Activated T-helper 1 cell treated with anti-CD3 and anti-CD28 coated beads, Interleukin-12 subunit alpha, Interleukin-12 subunit beta, Interleukin-2, Interleukin-4 antibody, amounts not matched to agents 30 ng/mL and 10 ng/mL and 1 ng/mL, durations not matched to agents 14 hours and 24 hours and 36 hours (primary cell): ENCODE measurements around the gene SDK2. TPM values are rescaled to one million over a fixed set of nuclear protein-coding genes. Genes with fewer than 3 reads are reported as not detected.

ENCODE experiments used
- DNase-seq: peaks from one replicate; pipeline ENCODE4 v3.0.0; 2021; ENCODE audit warnings: low spot score
- H3K27ac Mint-ChIP-seq: one replicate; pipeline ENCODE4 v1.8.0; 2021; ENCODE audit warnings: mild to moderate bottlenecking, mixed read lengths
- H3K27me3 Mint-ChIP-seq: one replicate; pipeline ENCODE4 v1.8.0; 2022; ENCODE audit warnings: mild to moderate bottlenecking, moderate library complexity, mixed read lengths; ENCODE audit not compliant: insufficient read depth
- H3K36me3 Mint-ChIP-seq: one replicate; pipeline ENCODE4 v1.8.0; 2021; ENCODE audit warnings: low read depth, mixed read lengths
- H3K4me1 Mint-ChIP-seq: one replicate; pipeline ENCODE4 v1.8.0; 2021; ENCODE audit warnings: low read depth, mixed read lengths
- H3K4me3 Mint-ChIP-seq: one replicate; pipeline ENCODE4 v1.8.0; 2021; ENCODE audit warnings: mild to moderate bottlenecking, moderate library complexity, mixed read lengths
- H3K9me3 Mint-ChIP-seq: one replicate; pipeline ENCODE4 v1.8.0; 2021; ENCODE audit warnings: mixed read lengths
- intact Hi-C: fragments of 100-400 bp; cut with micrococcal nuclease; formaldehyde crosslinking; loops from one replicate; pipeline ENCODE4 v1.15.1; 2024
- total RNA-seq: library from RNA; stranded (reverse); gene quantifications from 2 replicates; pipeline ENCODE4 v1.2.3, GENCODE V29; 2022

Gene SDK2
- total RNA-seq, 1 donor from 2014 or later, result 0.44 TPM

DNA sequence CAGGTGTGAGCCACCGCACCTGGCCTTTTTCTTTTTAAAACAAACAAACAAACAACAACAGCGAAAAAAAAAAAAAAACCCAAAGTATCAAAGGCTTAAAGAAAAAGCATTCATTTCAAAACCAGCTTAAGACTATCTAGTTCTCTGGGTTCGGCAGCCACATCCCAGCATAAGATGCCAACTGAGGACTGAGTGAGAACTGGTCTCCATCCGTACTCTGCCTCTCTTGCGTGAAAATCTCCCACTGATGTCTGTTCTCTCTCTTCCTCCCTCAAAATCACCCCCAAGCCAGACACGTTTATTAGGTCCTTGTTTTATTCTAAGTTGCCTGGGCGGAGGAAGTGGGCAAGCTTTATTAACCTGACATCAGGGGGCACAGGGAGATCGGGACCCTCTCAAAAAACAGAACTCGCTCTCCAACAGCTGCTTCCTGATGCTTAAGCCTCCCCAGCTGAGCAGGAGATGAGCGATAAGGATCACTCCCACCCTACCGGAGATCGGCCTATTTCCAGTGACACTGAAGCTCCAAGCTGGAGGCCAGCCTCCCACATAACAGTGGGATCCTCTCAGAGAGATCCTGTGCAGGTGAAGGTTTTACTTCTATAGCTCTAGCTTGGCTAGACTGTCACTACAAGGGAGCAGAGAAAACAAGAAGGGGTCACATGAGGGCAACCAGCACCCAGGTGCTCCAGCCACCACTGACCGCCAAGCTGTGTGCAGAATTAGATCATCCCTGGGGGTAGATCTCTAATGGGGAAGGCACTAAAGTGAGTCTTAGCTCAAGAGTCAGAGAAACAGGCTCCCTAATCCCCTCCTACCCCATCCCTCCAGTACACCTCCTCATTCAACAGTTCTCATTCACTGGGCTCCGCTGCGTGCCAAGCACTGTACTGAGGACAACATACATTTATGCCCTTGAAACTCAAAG is 346.0 kb downstream of the SDK2 start:
- H3K4me3 Mint-ChIP-seq, result no peak overlapping the region
- H3K27me3 Mint-ChIP-seq, result peaks cover 2% of the 10 kb centered on the region
- no peak for DNase-seq
- H3K9me3 Mint-ChIP-seq, result no peaks in the 10 kb centered on the region
- no peaks in the 10 kb centered on the region for H3K4me1 Mint-ChIP-seq
- no peaks in the 10 kb centered on the region for H3K36me3 Mint-ChIP-seq
- intact Hi-C loops, result no loop called here
- H3K27ac Mint-ChIP-seq, result no peak overlapping the region

DNA sequence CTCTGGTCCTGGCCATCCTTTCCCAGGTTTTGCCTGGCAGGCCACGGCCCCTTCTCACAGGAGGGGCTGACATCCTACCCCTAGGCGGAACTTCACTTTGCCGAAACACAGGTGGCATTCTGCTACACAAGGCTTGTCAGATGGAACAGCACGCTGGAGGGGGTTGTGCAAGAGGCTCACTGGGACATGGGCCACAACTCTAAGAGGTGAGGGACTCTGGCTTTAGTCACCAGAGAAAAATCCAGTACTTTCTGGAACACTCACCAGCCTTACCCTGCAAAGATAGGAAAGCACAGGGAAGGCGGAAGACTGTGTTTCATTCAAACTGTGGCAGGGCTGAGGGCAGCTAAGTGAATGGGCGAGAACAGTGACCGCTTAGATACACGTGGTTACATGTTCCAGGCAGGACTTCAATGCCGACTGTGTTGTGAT is 350.7 kb downstream of the SDK2 start:
- no peak overlapping the region for H3K4me3 Mint-ChIP-seq
- H3K4me1 Mint-ChIP-seq, result peaks cover 16% of the 10 kb centered on the region
- no peak for DNase-seq
- no peaks in the 10 kb centered on the region for H3K36me3 Mint-ChIP-seq
- H3K9me3 Mint-ChIP-seq, result no peaks in the 10 kb centered on the region
- no peak overlapping the region for H3K27ac Mint-ChIP-seq
- intact Hi-C loops, result no loop called here
- H3K27me3 Mint-ChIP-seq, result no peaks in the 10 kb centered on the region

DNA sequence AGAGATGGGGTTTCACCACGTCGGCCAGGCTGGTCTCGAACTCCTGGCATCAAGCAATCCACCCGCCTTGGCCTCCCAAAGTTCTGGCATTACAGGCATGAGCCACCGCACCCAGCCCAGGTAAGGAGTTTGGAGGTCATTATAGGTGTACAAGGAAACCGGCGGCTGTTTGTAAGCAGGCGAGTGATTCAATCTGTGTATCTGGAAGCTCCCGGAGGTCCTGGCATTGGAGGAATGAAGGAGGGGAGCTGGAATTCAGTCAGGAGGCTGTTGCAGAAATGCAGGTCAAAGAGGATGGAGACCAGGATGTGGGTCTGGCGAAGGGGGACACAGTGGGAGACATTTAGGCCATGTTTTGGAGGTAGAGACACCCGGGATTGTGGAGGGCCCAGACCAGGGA is 351.2 kb downstream of the SDK2 start:
- no peaks in the 10 kb centered on the region for H3K27me3 Mint-ChIP-seq
- H3K4me1 Mint-ChIP-seq, result peaks cover 16% of the 10 kb centered on the region
- intact Hi-C loops, result no loop called here
- H3K27ac Mint-ChIP-seq, result no peak overlapping the region
- H3K4me3 Mint-ChIP-seq, result no peak overlapping the region
- no peaks in the 10 kb centered on the region for H3K36me3 Mint-ChIP-seq
- no peaks in the 10 kb centered on the region for H3K9me3 Mint-ChIP-seq
- no peak for DNase-seq

DNA sequence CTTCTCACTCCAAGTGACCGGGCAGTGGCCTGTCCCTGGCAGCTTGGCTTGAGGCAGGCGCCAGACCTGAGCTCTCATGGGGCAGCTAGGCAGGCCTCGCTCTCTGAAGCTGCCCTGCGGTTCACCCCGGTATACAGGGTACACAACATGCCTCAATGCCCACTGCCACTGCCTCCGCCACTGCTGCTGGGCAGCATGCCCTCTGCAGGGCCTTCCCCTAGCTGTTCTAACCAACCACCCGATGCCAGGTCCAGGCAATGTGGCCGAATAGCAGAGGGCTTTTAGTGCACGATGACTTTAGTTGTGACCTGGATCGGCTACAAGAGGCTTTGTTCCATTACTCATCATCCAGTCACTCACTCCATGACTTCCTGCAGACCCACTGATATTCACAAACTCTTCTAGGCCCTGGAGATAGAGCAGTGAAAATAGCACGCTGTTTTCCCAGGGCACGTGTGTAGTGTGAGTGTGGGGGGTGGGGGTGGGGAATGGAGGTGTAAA is 352.2 kb downstream of the SDK2 start:
- intact Hi-C loops, result no loop called here

DNA sequence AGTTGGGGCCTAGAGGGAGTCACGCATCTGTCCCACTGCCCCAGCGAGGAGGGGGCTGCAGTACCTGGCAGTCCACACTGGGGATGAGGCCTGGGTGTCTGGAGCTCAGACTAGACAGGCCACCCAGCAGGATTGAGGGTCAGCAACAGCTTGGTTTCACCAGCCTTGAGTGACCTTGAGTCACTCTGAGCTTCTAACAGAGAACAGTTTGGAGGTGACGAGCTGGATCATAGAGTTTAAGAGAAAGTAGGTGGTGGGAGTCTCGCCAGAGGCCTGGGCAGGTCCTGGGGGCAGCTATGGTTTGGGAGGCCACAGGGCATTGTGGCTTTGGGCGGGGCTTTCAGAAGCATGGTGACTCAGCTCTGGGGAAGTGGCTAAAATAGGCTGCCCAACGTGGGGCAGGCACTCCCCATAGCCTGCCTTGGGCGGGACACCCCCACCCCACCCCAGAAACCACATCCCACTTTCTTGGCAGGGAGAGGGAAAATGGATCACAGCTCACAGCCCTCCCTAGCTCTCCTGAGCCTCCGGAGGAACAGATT is 352.9 kb downstream of the SDK2 start:
- DNase-seq, result no peak
- intact Hi-C loops, result no loop called here
- Mint-ChIP-seq H3K27me3 (no peaks in the 10 kb centered on the region), H3K4me3 (no peak overlapping the region), H3K27ac (no peak overlapping the region), H3K4me1 (peaks cover 16% of the 10 kb centered on the region), H3K9me3 (no peaks in the 10 kb centered on the region), H3K36me3 (no peaks in the 10 kb centered on the region)

More for the DNA sequence above, 352.2 kb downstream of the SDK2 start:
- peaks cover 16% of the 10 kb centered on the region for H3K4me1 Mint-ChIP-seq
- H3K4me3 Mint-ChIP-seq, result no peak overlapping the region
- no peaks in the 10 kb centered on the region for H3K27me3 Mint-ChIP-seq
- no peak for DNase-seq
- H3K27ac Mint-ChIP-seq, result no peak overlapping the region
- no peaks in the 10 kb centered on the region for H3K36me3 Mint-ChIP-seq
- H3K9me3 Mint-ChIP-seq, result no peaks in the 10 kb centered on the region

DNA sequence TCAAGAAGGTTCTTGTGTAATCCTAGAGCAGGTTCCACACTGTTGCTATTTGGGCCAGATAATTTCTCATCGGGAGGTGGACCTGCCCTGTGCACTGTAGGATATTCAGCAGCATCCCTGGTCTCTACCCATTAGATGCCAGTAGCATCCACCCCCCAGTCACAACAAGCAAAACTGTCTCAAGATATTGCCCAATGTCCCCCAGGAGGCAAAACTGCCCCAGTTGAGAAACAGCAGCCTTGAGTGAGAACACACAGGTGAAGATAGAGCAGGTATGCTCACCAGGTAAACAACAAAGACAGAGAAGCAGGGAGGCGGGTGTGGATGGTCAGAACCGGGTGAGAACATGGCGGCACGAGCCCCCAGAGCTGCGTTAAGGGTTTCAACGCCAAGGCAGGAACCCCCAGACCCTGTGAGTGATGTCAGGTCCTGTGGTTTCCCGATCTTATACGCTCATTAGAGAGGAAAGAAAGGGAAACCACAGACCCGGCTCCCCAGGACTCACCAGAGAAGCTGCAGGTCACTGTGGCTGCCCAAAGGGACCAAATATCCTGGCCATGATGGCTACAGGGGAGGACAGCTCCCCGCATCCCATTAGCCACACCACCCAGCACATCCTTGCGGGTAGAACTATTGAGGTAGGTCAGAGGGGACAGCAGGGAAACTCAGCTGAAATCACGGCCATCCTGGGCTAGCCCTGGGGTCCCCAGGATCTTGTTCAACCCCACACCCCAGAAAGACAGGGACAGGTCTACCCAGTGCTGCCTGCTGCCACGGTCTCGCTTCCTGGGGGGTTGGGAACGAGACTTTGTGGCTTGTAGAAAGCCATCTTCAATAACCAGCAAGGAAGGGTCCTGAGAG is 353.6 kb downstream of the SDK2 start:
- intact Hi-C loops, result no loop called here
- DNase-seq, result no peak
- no peaks in the 10 kb centered on the region for H3K9me3 Mint-ChIP-seq
- H3K4me1 Mint-ChIP-seq, result peaks cover 16% of the 10 kb centered on the region
- H3K4me3 Mint-ChIP-seq, result no peak overlapping the region
- no peaks in the 10 kb centered on the region for H3K27me3 Mint-ChIP-seq
- H3K27ac Mint-ChIP-seq, result no peak overlapping the region
- no peaks in the 10 kb centered on the region for H3K36me3 Mint-ChIP-seq

DNA sequence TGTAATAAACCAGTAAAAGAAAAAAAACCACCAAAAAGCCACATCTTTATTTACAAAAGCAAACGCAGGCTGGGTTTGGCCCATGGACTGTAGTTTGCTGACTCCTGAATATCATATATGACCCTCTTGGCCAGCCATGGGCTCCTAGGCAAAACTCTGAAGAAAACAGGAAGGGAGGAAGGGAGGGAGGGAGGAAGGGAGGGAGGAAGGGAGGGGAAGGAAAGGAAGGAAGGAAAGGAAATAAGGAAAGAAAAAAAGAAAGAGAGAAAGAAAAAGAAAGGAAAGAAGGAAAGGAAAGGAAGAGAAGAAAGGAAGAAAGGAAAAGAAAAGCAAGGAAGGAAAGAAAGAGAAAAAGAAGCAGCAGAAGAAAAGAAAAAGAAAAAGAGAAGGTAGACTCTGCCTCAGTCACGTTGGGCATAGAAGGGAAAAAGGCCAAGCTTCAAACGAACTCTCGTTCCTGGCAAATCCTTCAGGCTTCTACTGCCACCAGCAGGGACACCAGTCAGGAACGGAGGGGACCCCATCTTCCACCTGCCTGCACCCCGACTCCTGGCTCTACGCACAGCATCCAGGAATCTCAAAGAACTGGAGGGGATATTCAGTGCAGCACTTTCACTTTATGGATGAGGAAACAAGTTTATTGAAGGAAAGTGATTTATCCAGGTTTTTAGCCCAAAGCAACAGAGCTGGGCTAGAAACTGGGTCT is 354.5 kb downstream of the SDK2 start:
- Mint-ChIP-seq H3K36me3 (no peaks in the 10 kb centered on the region), H3K27me3 (no peaks in the 10 kb centered on the region), H3K4me3 (no peak overlapping the region), H3K9me3 (no peaks in the 10 kb centered on the region), H3K4me1 (peaks cover 16% of the 10 kb centered on the region), H3K27ac (no peak overlapping the region)
- intact Hi-C loops, result no loop called here
- DNase-seq, result no peak

DNA sequence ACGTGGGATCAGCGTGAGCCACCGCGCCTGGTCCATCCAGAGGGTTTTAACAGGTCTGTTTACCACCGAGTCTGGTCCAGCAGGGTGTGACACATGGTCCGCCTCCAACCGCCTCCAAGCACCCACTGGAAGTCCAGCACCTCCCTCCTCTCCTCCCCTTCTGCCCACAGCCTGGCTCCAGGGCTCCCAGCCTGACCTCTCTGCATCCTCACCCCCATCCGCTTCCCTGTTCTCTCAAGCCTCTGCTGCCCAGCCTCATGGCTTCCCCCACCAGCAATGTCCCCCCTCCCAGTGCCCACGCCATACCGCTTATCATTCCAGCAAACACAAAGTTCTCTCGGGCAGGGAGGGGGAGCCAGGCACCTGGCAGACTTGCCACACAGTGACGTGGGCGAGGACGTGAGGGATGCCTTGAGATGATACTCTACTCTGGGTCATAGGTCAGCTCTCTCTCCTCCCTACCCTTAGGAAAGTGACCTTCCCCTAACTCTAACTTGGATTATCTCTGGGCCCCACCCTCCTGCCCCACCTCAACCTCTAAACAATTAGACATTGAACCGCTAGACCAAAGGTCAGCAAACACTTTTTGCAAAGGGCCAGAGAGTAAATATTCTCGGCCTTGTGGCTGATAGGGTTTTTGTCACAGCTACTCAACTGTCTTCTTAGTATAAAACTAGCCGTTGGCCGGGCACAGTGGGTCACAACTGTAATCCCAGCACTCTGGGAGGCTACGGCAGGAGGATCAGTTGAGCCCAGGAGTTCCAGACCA is 355.5 kb downstream of the SDK2 start:
- H3K27ac Mint-ChIP-seq, result no peak overlapping the region
- peaks cover 16% of the 10 kb centered on the region for H3K4me1 Mint-ChIP-seq
- H3K9me3 Mint-ChIP-seq, result no peaks in the 10 kb centered on the region
- no peak for DNase-seq
- intact Hi-C loops, result no loop called here
- H3K27me3 Mint-ChIP-seq, result no peaks in the 10 kb centered on the region
- H3K4me3 Mint-ChIP-seq, result no peak overlapping the region
- H3K36me3 Mint-ChIP-seq, result no peaks in the 10 kb centered on the region

DNA sequence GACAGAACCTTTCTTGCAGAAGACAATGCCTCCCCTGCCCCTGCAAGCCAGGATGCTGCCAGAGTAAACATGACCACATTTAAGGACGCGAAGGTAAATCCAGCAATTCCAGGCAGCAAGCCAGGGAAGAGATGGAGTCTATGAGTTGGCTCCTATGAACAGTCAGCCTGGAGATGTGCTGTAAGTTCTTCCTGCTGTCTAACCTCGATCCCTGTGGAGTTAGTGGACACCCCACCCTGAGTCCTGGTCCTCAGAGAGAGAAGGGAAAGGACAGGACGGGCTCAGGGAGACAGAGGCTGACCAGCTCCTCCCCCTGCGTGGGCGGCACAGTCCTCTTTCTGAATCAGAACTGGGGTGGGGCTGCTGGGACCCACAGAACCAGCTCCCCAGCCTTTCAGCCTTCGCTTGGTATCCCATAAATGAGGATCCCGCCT is 357.4 kb downstream of the SDK2 start:
- intact Hi-C loops, result no loop called here

DNA sequence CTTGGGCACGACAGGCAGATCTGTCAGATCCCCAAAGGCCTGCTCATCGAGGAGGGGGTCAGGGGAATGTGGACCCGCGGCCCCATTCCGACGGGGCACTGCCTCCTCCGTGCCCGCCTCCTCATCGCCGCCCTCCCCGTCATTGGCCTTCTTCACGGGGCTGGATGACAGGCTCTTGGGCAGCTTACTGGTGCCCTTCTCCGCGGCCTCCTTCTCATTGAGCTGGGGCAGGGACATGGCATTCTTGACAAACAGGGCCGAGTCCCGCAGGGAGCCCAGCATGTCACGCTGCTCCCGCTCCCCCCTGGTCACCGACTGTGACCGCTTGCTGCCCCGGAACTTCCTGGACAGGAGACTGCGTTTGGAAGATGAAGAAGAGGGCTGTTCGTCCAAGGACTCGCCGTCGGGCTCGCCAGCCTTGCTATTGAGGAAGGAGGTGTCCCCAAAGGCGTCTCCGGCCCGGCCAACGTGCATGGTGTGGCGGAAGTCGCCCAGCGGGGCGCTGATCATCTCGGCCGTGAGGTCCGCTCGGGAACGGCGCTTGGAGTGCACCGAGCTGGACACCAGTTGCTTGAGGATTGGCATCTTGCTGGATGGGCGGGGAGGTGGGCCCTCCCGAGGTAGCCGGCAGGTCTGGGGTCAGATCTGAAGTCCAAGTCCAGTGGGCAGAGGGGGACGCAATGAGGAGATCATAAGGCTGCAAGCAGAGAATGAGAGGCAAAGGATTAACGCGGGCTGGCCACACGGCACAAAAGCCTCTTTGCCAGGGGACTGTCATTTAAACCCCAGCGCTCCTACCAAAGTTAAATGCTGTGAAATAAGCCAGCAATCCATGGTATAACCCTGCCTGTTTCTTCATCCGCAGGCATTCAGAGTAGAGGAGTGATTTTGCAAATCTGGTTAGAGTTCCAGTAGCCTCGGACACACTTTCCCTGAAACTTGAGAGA is 358.1 kb downstream of the SDK2 start:
- no peaks in the 10 kb centered on the region for H3K27me3 Mint-ChIP-seq
- no peaks in the 10 kb centered on the region for H3K9me3 Mint-ChIP-seq
- intact Hi-C loops, result no loop called here
- no peaks in the 10 kb centered on the region for H3K36me3 Mint-ChIP-seq
- H3K4me3 Mint-ChIP-seq, result no peak overlapping the region
- no peak overlapping the region for H3K27ac Mint-ChIP-seq
- peaks cover 10% of the 10 kb centered on the region for H3K4me1 Mint-ChIP-seq
- no peak for DNase-seq

More for the DNA sequence above, 357.4 kb downstream of the SDK2 start:
- Mint-ChIP-seq H3K36me3 (no peaks in the 10 kb centered on the region), H3K9me3 (no peaks in the 10 kb centered on the region), H3K27me3 (no peaks in the 10 kb centered on the region), H3K27ac (no peak overlapping the region), H3K4me1 (peaks cover 16% of the 10 kb centered on the region), H3K4me3 (no peak overlapping the region)
- no peak for DNase-seq

DNA sequence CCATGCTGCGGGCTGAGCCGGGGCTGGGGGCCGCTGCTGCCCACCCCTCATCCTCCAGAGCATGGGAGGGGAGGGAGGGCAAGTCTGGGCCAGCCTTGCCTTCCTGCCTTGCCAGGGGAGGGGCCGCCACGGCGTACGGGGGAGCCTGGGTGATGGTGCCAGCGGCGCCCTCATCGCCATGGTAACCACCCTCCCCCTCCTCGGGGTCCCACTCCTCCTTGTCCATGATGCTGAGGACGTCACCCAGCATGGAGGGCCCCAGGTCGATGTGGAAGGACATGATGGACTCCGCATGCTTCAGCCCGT is 358.7 kb downstream of the SDK2 start:
- Mint-ChIP-seq H3K4me1 (peaks cover 4% of the 10 kb centered on the region), H3K9me3 (no peaks in the 10 kb centered on the region), H3K27me3 (no peaks in the 10 kb centered on the region), H3K4me3 (no peak overlapping the region), H3K36me3 (no peaks in the 10 kb centered on the region), H3K27ac (no peak overlapping the region)
- no peak for DNase-seq
- intact Hi-C loops, result no loop called here
